ENCODE results near the gene DLD.
"Not testable (repeated sequence)": the region's sequence is repeated elsewhere in the genome, so short reads cannot be mapped to it uniquely, and the experiment has no call there.

Gene DLD

DNA sequence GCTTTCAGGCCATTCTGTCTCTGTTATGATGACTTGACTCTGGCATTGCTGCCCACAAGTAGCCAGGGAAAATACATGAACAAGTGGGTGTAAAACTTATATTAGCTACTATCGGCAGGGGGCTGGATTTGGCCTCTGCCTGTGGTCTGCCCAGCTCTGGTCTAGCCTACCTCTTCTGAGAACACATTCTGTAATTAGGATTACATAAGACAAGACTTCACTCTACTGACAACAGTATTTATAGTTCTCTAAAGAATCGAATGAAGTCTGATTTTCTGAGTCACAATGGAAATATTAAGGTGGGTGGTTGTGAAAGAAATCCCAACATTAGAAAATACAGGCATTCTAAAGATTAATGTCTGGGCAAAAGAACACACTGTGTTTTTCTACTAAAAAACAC lies 55.5 kb downstream of the DLD start:
- DNase-seq, result no peak

DNA sequence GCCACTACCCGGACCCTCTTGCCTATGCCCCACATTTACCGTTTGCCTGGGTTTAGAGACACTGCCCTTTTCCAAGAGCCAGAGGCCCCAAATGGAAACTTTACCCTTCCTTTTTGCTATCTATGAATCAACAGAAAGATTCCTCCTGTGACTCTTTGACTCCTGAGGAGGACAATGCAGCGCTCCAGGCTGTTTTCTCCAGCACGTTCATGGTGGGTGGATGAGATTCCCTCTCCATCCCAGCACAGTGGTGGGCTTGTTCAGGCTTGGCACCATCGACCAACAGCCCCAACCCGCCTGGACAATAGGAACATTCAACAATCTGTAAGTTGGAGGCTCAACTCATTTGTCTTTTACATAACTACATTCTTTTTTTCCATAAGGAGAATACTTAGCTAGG lies 55.9 kb downstream of the DLD start:
- no peak for DNase-seq

DNA sequence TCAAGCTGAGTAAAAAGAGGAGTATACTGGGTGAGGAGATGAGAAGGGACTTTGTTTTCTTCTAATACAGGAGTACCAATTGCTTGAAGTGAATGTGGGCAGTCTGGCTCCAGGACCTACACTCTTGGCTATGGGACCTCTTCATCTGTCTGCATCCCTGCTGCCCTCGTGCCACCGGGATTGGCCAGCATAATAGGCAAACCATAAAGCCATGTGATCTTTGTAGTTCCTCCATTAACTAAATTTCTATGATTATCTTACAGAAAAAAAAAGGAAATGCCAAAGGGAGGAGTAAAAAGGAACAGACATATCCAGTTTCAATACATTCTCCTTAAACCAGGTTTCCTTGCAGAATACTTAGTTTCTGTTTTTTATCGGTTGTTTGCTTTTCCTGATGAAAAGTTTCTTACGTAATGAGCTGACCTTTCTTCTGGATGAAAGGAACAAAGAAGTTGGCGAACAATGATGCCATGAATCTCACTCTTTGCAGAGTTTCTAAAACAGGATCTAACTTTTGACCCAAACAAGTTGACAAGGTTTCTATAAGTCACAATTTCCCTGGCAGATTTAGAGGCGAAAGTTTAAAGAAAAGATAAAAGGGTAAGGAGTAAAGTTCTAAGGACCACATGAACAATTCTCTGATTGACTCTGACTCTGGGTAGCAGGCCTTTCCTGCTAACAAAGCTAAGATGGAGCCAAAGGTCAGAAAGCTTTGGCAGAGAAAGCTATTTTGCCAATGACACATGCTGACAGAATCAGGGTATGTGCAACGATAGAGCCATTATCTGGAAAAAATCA lies 57.9 kb downstream of the DLD start:
- no peak for DNase-seq

DNA sequence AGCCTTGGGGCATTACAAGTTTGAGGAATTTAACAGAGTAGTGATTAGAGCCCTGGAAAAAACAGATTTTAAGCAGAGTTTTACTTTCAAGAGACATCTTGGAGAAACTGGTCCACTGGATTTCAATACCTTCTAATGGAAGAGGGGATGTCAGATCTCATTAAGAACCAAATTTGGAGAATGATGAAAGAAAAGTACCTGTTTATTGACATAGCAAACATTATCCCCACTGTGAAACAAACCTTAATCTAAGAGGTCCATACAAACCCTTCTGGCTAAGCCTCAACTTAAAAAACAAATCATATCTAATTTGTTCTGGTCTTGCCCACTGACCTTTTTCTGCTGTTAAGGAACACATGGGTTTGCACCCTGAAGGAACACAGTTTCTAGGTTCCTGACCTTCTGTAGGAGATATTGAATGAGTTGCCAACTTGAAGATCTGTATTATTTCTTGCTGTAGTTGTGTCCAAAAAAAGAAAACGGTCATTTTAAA lies 58.5 kb downstream of the DLD start:
- no peak for DNase-seq

DNA sequence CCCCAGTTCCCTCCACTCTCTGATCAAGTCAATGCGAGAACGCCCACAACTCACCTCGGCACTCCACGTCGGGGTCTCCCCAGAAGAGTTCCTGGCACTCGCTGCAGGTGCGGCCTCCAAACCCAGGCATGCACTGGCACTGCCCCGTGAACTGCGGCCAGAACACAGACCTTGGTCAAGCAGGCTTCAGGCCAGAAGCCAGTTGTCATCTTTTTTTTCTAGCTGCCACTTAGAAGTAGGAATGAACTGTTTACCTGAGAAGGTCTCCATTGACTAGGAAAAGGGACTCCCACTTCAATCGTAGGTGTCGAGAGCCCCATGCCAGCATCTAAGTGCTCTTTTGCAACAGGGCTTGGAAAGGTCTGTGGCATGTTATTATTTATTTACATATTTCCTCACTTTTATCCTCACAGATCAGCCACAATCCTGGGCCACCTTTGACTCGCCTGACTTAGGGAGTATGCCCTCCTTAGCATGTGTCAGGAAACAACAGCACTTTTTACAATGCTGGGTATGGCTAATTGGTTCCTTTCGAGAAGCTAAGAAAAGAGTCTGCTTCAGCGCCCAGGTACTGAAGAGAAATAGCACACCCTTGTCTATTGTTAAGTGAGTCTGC lies 60.3 kb downstream of the DLD start:
- DNase-seq, result no peak

DNA sequence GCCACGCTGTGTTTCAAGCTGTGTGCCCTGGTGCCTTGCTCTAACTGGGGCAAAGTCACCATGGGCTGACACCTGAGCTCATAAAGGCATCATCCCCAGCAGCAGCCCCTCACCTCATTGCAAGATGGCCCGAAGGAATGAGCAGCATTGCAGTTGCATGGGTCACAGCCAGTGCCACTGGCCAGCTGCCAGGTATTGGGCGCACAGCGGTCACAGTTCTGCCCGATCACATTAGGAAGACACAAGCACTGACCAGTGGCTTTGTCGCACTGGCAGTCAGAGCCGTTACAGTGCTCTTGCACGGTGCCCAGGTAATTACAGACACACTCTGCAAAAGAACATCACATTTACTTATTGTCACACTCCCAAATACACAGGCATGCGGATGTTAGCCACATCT lies 60.9 kb downstream of the DLD start:
- DNase-seq, result no peak

DNA sequence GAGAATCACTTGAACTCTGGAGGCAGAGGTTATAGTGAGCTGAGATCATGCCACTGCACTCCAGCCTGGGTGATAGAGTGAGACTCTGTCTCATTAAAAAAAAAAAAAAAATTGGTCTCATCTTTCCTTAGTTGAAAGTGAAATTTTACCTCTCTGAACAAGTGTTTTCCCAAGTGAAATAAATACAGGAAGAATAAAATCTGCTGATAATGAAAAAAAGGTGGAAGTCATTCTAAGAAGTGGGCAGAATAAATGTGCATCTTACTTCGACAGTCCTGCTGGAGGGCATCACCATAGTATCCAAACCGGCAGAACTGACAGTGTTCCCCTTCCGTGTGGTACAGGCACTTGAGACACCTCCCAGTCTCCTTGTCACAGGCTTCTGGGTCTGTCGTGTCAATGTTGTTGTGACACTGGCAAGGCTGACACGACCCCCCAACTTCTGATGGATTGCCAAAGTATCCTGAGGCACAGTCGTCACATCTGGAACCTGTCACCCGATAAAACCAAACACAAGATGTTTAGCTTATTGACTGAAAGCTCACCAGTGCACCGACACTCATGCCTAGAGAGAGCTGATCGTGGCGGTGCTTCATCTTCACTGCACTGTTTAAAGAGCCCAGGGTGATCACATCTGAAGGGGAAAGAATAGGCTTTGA lies 62.4 kb downstream of the DLD start:
- DNase-seq, result no peak

DNA sequence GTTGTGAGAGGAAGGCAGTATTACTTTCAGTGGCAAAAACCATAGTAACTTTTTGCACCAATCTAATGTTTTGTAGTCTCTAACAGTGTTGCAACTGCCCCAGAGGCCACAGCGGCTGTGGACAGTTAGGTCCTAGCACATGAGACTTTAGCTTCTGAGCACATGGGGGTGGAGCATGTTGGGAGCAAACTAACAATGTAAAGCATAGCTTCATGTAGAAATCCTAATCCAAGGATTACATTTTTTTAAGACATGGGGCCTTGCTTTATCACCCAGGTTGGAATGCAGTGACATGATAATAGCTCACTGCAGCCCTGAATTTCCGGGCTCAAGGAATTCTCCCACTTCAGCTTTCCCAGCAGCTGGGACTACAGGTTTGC lies 62.9 kb downstream of the DLD start:
- DNase-seq, result no peak

DNA sequence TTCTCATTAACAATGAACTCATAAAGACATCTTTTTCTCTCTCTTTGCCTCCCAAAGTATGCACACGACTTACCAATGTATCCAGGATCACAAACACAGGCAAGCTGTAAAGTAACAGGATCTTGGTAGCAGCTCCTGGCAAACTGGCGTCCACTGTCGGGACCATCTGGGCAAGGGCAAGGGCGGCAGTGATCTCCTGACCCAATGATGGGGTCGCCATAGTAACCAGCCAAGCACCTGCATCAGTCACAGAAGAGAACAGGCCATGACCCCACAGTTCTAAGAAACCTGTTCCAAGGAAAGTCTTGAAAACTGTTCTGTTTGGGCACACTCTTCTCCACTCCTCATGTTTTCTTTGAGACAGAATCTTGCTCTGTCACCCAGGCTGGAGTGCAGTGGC lies 64.4 kb downstream of the DLD start:
- DNase-seq, result no peak

DNA sequence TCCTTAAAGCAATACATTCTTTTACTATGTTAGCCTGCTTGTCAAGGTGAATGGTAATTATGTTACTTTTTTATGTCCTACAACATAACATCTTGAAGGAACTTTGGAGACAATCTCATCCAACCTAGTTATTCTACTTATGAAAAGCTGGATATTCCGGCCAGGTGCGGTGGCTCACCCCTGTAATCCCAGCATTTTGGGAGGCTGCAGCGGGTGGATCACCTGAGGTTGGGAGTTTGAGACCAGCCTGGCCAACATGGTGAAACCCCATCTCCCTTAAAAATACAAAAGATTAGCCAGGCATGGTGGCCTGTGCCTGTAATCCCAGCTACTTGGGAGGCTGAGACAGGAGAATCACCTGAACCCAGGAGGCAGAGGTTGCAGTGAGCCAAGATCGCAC lies 66.0 kb downstream of the DLD start:
- DNase-seq, result not testable (repeated sequence)

DNA sequence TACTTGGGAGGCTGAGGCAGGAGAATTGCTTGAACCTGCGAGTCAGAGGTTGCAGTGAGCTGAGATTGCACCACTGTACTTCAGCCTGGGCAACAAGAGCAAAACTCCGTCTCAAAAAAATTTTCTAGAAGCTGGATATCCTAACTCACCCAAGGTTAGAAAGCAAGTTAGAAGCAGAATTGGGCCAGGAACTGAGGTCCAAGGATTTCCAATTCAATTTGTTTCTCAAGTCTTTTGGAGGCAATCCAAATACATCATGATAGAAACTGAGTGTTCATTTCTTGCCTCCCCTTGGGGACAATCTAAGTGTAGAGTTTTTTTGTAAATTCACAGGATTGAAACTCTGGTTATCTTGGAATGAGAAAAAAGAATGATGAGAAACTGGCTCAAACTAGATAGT lies 66.5 kb downstream of the DLD start:
- DNase-seq, result no peak

DNA sequence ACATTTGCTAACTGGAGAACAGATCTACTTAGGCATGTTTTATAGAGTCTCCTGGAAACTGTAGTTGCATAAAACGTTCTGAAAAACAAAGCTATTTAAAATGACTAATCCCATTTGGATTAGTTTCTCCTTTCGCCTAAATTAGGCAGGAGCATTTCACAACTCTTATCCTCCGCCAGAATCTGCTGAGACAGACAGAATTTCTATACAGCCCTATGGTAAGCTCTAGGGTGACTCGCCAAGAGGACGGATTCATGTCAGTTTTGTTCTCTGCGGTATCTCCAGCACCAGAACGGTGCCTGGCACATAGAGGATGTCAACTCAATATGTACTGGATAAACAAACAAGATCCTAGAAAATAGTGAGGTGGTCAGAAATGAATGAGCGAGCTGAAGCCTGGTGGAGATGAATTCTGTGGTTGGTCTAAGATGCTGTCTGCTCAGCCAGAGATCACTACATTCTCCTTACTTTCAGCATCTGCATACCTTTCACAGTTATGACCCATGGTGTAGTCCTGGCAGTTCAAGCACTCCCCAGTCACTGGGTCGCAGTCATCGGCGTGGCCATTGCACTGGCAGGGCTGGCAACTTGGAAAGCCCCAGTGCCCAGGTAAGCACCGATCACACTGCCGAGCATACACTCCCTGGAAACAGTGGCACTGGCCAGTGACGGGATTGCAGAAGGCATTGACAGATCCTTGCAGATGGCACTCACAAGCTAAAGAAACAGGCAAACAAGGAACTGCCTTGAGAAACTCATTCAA lies 68.0 kb downstream of the DLD start:
- DNase-seq, result no peak

DNA sequence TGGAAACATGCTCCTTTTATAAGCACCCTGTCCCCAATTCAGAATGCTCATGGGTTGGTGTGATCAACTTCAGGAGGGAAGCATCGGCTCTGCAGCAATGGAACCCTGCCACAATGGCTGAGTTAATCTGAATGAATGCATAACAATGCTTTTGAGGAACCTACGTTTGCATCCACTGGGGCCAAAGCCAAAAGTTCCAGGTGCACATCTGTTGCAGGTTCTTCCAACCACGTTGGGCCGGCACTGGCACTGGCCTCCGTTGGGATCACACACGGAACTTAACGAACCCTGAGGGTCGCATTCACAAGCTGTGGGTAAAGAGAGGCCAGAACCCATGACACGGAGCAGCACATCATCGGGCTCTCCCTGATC lies 68.5 kb downstream of the DLD start:
- no peak for DNase-seq

DNA sequence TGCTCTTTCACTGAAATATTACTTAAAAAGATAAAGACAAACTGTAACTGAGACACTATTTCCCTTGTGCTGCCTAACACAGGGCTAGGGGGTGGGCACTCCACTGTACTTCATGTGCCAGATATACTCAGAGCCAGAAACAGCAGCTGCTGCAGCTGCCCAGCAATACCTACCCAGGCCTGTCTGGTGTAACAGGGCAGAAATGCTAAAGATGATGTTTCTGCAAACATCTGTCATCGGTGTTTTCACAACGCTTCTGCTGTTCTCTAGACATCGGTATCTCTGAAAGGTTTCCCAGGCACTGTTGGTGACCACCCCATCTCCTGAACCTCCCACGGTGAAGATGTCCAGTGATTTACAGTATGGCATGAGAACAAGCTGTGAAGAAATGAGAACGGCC lies 69.3 kb downstream of the DLD start:
- DNase-seq, result peak; percentile 8

DNA sequence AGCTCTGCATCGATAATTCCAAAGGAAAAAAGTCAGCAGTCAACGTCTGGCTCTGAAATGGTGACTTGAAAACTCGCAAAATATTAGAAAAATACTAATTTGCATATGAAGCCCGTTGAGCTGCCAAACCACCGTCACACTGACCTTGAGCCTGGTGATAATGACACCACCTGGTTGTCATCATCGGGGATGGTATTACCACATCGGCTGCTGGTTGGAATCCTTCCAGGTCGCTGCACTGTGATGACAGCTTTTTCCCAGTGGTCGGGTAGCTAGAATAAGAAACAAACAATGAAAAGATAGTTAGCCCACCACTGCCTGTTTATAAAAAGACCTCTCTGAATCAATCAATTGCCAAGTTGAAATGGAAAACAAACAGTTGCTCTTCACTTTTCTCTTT lies 70.4 kb downstream of the DLD start:
- DNase-seq, result peak; percentile 74

DNA sequence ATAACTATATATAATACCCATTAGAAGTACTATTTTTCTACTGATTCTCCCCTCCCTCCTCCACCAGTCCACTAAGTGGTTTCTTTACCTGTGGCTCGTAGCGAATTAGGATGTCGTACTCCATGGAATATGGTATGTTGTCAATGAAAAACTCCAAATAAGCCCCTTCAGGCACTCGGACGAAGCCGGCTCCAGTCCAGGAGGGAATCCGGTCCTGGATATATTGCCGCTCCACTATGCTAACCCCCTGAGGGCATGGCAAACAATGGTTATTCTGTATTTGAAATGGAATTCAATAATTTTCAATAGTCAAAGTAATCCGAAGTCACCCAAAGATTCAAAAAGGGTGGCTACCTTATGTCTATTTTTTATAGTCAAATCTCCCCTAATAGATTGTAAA lies 71.8 kb downstream of the DLD start:
- DNase-seq, result no peak

DNA sequence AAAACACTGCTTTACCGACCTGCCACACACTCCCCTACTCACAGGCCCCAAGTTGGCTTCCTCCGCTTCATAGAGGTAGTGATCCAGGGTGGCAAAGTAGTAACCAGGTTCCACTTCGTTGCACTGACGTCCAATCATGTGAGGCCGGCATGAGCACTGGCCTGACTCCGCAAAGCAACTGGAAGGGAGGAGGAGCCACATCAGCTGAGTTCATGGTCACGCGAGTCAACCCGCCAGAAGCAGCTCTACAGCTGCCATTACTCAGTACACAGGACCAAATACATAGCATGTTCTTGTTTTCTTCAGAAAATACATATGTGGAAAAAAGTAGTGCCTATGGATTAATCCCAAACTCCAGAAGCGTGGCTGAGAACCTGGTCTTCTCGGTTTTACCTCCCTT lies 73.5 kb downstream of the DLD start:
- DNase-seq, result no peak

DNA sequence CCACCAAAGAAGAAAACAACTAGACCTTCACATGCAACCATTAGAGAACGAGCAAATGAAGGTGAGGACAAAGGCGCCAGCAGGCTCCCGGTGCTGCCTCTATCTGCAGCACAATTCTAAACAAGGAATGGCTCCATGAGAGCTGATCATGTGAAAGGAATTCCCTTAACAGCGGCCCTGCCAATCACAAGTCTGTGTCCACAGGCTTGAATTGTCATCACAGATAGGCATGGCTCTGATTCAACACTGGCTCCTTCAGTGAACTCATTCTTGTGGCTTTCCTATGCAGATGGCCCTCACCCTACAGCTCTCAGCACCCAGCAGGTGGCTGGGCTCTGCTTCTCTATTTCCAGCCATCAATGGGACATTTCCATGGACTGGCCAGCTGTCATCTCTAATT lies 75.7 kb downstream of the DLD start:
- DNase-seq, result peak; percentile 62

DNA sequence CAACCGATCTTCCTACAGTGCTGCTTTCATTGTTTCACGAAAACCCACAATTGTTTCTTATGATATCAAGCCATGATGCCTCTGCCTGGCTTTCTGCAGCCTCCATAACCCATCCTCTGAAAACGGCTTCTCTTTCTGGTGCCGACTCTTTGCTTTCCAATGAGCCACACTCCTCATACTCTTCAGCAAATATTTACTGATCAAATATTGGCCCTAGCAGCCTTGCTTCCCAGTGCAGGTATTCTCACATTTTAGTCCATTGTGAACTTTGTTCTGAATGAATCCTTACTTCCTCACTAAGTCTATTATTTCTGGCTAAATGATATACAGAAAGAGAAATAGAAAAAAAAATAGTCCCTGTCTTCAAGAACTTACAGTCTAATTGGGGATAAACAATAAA lies 76.4 kb downstream of the DLD start:
- peak; percentile 42 for DNase-seq

DNA sequence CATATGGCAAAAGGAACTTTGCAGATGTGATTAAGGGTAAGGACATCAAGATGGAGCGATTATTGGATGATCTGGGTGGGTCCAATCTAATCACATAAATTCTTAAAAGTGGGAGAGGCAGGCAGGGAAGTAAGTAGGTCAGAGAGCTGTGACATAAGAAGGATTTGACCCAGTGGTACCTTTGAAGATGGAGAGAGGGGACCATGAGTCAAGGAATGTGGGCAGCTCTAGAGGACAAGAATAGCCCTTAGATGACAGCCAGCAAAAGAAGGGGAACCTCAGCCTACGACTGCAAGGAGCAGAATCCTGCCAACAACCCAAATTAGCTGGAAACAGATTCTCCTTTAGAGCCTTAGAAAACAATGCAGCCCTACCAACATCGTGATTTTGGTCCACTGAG lies 77.5 kb downstream of the DLD start:
- DNase-seq, result no peak

DNA sequence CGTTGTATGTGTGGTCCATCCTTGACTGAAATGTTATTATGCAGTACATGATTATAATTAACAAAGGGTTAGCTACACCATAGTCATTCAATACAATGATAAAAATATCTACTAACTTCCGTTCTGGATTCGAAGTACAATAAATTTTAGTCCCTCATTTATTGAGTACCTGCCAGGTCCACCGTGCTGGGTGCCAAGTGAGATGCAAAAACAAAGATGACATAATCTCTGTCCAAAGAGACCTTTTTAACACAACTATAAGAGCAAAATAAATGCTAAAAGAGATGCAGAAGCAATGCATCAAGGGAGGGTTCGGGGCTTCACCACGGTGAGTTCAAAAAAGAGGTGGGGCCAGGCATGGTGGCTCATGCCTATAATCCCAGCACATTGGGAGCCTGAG lies 78.9 kb downstream of the DLD start:
- no peak for DNase-seq

All from NCI-H345 (cell line).